GM18505 (cell line): Measurements from ENCODE around the gene REPIN1.

ENCODE experiments used
- ATAC-seq: cut with Tn5 transposase; IDR thresholded peaks from one replicate; pipeline ENCODE4 v1.9.1; 2021; ENCODE audit not compliant: unreplicated experiment
- POLR2A ChIP-seq: IDR thresholded peaks from 4 replicates; pipeline ENCODE4 v1.6.1; 2011; ENCODE audit warnings: borderline replicate concordance; ENCODE audit not compliant: insufficient read depth, insufficient read length; ENCODE audit errors: extremely low read depth

The REPIN1 gene

DNA sequence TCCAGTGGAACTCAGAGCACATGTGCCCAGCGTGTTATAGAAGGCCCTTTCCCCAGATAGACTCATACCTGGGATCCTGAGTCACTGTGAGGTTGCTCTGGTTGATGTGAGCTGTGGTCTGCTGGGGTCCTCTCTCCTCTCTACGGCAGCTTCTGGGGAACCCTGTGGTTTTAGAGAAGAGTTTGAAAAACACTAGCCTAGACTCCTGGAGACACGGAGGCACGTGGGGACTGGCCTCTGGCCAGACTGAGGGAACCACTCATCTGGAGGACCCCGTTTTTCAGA is 20.9 kb downstream of the REPIN1 start:
- no peak for TF ChIP-seq POLR2A

DNA sequence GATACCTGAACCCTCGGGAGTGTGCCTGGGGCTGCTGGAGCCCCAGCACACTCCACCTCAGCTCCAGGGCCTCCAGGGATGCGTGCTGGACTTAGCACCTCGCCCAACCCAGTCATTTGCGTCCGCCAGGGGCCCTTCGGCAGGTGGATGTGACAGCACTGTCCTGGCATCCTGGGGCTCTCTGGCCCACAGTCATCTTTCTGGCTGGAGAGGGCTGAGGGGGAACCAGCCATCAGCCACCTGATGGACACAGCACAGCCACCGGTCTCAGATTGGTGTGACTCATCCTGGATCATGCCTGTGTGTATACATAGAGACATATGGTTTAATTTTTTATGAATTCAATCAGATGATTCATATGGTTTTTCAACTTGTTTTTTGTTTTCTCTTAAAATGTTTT is 21.6 kb downstream of the REPIN1 start:
- ATAC-seq, result no peak
- TF ChIP-seq POLR2A, result no peak

More for the DNA sequence above, 20.9 kb downstream of the REPIN1 start:
- ATAC-seq, result no peak

DNA sequence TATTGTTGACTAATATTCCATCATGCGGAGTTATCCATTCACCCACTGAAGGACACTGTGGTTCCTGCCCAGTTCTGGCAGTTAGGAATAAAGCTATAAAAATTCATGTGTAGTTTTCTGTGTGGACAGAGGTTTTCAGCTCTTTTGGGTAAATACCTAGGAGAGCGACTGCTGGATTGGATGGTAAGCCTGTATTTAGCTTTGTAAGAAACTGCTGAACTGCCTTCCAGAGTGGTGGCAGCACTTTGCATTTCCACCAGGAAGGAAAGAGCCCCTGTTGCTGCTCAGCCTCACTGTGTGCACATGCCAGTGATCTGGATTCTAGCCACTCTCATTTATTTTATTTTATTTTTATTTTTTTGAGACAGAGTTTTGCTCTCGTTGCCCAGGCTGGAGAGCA is 24.7 kb downstream of the REPIN1 start:
- ATAC-seq, result no peak
- TF ChIP-seq POLR2A, result no peak

DNA sequence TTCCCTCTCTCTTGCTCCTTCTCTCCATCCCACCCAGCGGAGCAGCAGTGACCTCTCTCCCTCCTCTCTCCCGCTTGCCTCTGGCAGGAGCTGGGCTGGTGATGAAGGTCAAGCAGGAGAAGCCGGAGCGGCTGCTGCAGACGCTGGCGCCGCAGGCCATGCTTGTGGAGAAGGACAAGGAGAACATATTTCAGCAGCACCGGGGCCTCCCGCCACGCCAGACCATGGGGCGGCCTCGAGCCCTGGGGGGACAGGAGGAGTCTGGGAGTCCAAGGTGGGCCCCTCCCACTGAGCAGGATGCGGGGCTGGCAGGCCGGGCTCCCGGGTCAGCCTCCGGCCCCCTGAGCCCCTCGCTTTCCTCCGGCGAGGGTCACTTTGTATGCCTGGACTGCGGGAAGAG is 27.8 kb downstream of the REPIN1 start:
- ATAC-seq, result no peak
- no peak for TF ChIP-seq POLR2A

DNA sequence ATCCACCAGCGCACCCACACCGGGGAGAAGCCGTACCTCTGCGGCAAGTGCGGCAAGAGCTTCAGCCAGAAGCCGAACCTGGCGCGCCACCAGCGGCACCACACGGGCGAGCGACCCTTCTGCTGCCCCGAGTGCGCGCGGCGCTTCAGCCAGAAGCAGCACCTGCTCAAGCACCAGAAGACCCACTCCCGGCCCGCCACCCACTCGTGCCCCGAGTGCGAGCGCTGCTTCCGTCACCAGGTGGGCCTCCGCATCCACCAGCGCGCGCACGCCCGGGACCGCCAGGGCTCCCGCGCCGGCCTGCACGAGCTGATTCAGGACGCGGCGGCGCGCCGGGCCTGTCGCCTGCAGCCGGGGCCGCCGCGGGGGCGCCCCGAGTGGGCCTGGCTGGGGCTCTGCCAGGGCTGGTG is 28.2 kb downstream of the REPIN1 start:
- no peak for ATAC-seq
- no peak for TF ChIP-seq POLR2A

DNA sequence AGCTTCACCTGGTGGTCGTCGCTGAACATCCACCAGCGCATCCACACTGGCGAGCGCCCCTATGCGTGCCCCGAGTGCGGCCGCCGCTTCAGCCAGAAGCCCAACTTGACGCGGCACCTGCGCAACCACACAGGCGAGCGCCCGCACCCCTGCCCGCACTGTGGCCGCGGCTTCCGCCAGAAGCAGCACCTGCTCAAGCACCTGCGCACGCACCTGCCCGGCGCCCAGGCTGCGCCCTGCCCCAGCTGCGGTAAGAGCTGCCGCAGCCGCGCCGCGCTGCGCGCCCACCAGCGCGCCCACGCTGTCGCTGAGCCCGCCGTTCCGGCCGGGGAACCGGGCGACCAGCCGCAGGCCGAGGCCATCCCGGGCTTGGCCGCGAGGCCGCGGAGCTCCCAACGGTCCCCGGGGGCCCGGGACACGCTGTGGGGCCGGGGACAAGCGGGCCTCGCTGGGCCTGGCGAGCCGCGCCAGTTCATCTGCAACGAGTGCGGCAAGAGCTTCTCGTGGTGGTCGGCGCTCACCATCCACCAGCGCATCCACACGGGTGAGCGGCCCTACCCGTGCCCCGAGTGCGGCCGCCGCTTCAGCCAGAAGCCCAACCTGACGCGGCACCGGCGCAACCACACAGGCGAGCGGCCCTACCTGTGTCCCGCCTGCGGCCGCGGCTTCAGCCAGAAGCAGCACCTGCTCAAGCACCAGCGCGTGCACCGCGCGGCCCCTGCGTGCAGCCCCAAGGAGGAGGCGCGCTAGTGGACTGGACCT is 28.9 kb downstream of the REPIN1 start:
- no peak for TF ChIP-seq POLR2A
- no peak for ATAC-seq

DNA sequence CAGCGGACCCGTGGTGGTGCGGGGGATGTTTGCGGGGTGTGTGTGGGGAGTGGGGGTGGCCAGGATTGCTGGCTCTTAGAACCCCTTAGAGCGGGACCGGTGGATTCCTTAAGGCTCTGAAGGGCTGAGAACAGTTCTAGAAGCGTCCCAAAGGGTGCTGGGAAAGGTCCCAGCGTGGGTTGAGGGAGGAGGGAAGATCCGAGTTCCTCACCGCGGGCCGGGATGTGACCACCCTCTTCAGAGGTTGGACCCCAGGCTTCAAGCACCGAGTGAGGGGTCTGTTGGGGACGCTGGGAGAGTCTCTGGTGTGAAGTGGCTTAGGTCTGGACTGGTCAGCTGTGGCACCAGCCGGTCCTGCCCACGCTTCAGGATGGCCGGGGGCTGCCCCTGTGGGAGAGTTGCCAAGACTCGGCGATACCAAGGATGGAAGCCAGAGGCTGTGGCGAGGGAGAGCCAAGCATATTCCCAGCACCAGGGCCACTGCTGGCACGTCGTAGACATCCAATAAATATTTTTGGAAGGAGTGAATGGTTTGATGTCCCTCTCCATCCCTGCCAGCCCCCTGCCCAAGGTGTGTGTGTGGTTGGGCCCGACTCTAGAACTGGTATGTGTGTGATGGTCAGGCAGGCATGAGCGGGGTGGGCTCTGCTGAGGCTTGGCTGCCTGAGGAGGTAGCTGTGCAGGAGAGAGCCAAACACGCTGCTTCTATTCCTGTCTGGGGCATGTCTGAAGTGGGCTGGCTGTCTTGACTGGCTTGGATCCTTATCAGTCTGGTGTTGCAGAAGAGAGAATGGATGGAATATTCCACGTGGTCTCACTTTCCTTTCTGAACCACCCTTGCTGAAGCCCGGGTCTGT is 29.7 kb downstream of the REPIN1 start:
- no peak for ATAC-seq

DNA sequence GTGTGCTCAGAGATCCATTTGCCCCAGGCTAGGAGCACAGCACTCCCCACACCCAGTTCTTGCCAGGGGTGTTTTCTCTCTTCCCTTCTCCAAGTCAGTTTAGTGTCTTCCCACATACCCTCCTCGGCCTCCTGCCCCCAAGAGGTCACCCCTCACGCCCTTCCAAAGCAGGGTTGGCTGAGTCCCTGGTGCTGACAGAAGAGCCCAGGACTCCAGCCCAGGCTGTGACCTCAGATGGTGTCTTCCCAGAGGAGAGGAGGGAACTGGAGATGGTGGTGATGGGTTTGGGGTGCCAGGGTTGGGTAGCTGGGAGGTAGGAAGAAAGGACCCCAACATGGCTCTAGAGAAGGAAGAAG is 30.3 kb downstream of the REPIN1 start:
- TF ChIP-seq POLR2A, result no peak
- ATAC-seq, result no peak

More for the DNA sequence above, 29.7 kb downstream of the REPIN1 start:
- TF ChIP-seq POLR2A, result no peak

DNA sequence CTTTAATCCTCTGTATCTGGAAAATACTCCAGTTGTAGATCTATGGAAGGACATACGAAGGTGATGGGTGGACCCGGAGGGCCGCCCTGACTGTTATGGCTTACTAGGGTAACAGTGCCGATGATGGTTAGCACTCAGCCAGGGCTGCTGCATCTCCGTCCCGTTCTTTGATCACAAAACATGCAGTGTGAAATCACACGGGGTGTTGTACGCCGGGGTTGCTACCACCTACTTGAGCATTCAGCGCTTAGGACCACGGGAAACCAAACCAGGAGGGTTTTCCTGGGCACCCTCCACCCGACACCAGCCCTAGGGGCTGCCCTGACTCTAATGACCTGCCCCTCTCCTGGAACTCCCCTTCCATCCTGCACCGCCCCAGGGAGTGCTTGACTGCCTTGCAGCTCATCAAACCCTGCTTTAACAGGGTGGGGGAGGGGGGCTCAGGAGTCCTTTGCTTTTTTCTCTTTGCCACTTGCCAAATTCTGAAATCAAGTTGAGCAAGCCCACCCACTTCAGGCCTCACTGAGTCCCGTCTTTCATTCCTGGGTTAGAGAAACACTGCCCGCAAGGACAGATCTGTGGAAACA is 30.9 kb downstream of the REPIN1 start:
- no peak for ATAC-seq
- TF ChIP-seq POLR2A, result no peak

DNA sequence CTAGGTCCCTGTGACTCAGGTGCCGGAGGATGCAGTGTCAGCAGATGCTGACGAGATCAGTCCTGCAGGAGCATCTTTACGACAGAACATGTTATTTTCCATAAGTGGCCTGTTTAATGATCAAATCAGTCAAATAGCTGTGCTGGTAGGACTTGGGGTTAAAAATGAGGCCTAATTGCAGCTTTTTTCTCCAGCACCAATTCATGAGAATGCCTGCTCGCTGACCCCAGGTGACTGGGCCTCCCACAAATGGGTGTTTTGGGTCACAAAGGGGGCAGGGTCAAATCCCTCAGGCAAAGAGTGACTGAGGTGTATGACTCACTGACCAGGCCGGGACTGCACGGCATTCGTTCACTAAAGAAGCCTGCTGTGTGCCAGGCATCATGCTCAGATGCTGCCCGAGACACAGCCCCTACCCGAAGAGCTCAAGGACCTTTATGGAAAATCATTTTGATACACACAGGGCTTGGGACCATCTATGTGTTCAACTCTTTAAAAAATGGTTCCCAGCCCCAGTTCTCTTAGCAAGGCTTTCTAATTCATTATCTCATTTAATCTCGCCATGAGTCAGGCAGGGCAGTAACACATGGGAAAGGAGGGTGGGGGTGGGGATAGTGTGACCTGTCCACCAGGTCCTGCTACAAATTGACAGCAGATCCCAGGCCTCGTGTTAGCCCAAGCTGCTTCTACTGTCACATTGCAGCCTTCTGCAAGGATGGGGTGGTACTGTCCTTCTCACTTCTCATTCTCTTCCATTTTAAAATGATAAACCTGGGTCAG is 31.6 kb downstream of the REPIN1 start:
- TF ChIP-seq POLR2A, result no peak
- ATAC-seq, result no peak

DNA sequence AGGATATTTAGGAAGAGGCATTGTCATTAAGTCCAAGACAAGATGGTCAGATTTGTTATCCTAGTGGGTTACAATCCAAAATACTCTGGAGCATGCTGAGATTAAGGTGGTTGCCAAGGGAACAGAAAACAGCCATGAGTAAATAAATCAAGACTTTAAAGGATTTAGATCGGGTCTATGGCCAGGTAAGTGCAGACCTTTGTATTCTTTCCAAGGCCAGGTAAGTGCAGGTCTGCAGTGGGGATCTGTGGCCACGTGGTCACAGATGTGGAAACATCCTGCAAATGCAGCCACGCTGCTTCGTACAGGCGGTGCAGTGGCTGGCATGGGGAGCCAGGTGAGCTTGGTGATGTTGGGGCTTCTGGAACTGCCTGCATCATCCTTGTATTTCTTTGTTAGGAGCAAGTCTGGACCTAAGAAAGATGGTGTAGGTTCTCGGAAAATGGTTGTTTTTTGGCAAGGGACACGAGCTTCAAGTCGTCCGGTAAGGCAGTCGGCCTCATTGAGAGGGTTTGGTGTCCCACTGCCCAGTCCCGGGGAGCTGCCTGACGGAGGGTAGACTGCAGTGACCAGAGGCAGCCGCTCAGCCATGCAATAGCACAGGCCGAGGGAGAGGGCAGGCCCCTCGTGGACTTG is 32.3 kb downstream of the REPIN1 start:
- TF ChIP-seq POLR2A, result no peak
- no peak for ATAC-seq

DNA sequence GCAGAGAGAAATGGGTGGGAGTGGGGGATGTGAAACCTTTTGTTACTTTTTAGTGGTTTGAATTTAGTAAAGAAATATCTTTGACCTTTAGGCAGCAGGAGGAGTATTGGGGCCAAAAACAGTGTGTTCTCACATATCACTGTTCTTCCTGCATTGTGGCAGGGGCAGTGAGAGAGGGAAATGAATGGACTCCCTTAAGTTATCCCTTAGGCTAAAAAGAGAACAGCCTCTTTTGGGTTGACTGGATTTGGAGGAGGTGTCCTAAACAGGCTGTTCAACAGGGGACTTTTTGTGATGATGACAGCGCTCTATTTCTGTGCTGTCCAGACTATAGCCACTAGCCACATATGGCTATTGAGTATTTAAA is 32.8 kb downstream of the REPIN1 start:
- ATAC-seq, result no peak
- TF ChIP-seq POLR2A, result no peak
